A549 (cell line): ENCODE data around the gene UFD1. TPM values are rescaled to one million over a fixed set of nuclear protein-coding genes. Genes with fewer than 3 reads are reported as not detected.

ENCODE experiments used
- ATAC-seq, 2 experiments: fragments of 200-7000 bp in 1 of 2; fragments of >200 bp in 1 of 2; cut with Nextera tagmentation in 1 of 2; cut with Tn5 transposase in 1 of 2; 3 replicates each; pipeline versions ENCODE4 v1.8.0 to v1.9.1; 2018 to 2020; ENCODE audit warnings: mild to moderate bottlenecking in 1 of 2, moderate library complexity in 1 of 2
- CTCF ChIA-PET: fragments of 300-600 bp; sonication (Branson Sonifier 250); formaldehyde crosslinking; extraction: SDS; loops from one replicate; lab custom pipeline; 2021; ENCODE audit warnings: antibody characterized with exemption, inconsistent platforms; lab: Yijun Ruan, JAX
- POLR2A ChIA-PET: fragments of 350-600 bp; formaldehyde crosslinking; extraction: SDS; loops from one replicate; lab custom pipeline; 2021; ENCODE audit warnings: antibody characterized with exemption, inconsistent platforms; lab: Yijun Ruan, JAX
- DNase-seq, 2 experiments: peaks; one replicate each; pipeline versions ENCODE4 v3.0.0 to v3.0.0-alpha.2; 2011 to 2016; ENCODE audit warnings: low read depth in 1 of 2, low spot score in 1 of 2
- FAIRE-seq: peaks from 2 replicates; lab custom pipeline; 2011; peaks lifted over from hg19 to GRCh38; lab: Jason Lieb, UNC
- H3K27ac ChIP-seq, 2 experiments: fragments of >200 bp; sonication (Bioruptor Twin); formaldehyde crosslinking; 3 replicates each; pipeline ENCODE4 v1.5.1; 2016 to 2017
- H3K4me1 ChIP-seq: fragments of >200 bp; sonication (Bioruptor Twin); formaldehyde crosslinking; 3 replicates; pipeline ENCODE4 v1.6.1; 2016
- H3K4me2 ChIP-seq: fragments of >200 bp; sonication (Bioruptor Twin); formaldehyde crosslinking; 3 replicates; pipeline ENCODE4 v1.6.1; 2016
- H3K4me3 ChIP-seq: fragments of >200 bp; sonication (Bioruptor Twin); formaldehyde crosslinking; 3 replicates; pipeline ENCODE4 v1.5.1; 2016
- H3K9me3 ChIP-seq: fragments of >200 bp; sonication (Bioruptor Twin); formaldehyde crosslinking; 3 replicates; pipeline ENCODE4 v1.6.1; 2016
- CBX8 ChIP-seq: fragments of 200-600 bp; sonication (generic); IDR thresholded peaks from 2 replicates; pipeline ENCODE4 v1.6.1; 2016
- CHD4 ChIP-seq: fragments of 200-600 bp; sonication (generic); IDR thresholded peaks from 2 replicates; pipeline ENCODE4 v1.6.1; 2016; ENCODE audit warnings: antibody characterized with exemption, mild to moderate bottlenecking, borderline replicate concordance
- CTCF ChIP-seq: fragments of >200 bp; sonication (Bioruptor Twin); formaldehyde crosslinking; IDR thresholded peaks from 3 replicates; pipeline ENCODE4 v1.5.1; 2016
- E2F6 ChIP-seq: IDR thresholded peaks from 2 replicates; pipeline ENCODE4 v1.6.1; 2012; ENCODE audit warnings: low read depth, borderline replicate concordance
- EHF ChIP-seq: fragments of 250-450 bp; sonication (Bioruptor Pico); IDR thresholded peaks from 2 replicates; pipeline ENCODE4 v1.5.0; 2020; ENCODE audit warnings: mild to moderate bottlenecking
- EP300 ChIP-seq, 2 experiments: fragments of >200 bp; sonication (Bioruptor Twin); formaldehyde crosslinking; IDR thresholded peaks; 2 replicates in 1 of 2; 3 replicates in 1 of 2; pipeline ENCODE4 v1.6.1; 2016 to 2017
- FOSL2 ChIP-seq, 2 experiments: fragments of 450-650 bp in 1 of 2; fragments of >200 bp in 1 of 2; sonication (Bioruptor Twin) in 1 of 2; formaldehyde crosslinking; IDR thresholded peaks; 2 replicates each; pipeline versions ENCODE4 v1.5.0 to v1.6.1; 2016 to 2020; ENCODE audit warnings: mild to moderate bottlenecking in 1 of 2, moderate library complexity in 1 of 2
- HES2 ChIP-seq: fragments of >200 bp; sonication (Bioruptor Twin); formaldehyde crosslinking; IDR thresholded peaks from 2 replicates; pipeline ENCODE4 v1.6.1; 2016
- HOXB13 ChIP-seq: fragments of 250-450 bp; sonication (Bioruptor Pico); IDR thresholded peaks from 2 replicates; pipeline ENCODE4 v1.5.0; 2020; ENCODE audit warnings: low read depth, mild to moderate bottlenecking, moderate library complexity
- JUNB ChIP-seq: fragments of >200 bp; sonication (Bioruptor Twin); formaldehyde crosslinking; IDR thresholded peaks from 2 replicates; pipeline ENCODE4 v1.6.1; 2016
- KDM1A ChIP-seq: fragments of 200-600 bp; sonication (generic); IDR thresholded peaks from 2 replicates; pipeline ENCODE4 v1.6.1; 2016; ENCODE audit warnings: low read depth, mild to moderate bottlenecking
- KDM5A ChIP-seq: fragments of 200-600 bp; sonication (generic); IDR thresholded peaks from 2 replicates; pipeline ENCODE4 v1.6.1; 2016; ENCODE audit warnings: antibody characterized with exemption, mild to moderate bottlenecking
- MAFK ChIP-seq: fragments of 450-650 bp; IDR thresholded peaks from 2 replicates; pipeline ENCODE4 v1.6.1; 2014; ENCODE audit not compliant: partially characterized antibody
- MYC ChIP-seq: IDR thresholded peaks from 2 replicates; pipeline ENCODE4 v1.6.1; 2012; ENCODE audit warnings: mild to moderate bottlenecking, inconsistent platforms, low read length, improper control_type of control experiment, borderline replicate concordance
- NFE2L2 ChIP-seq: fragments of 150-350 bp; conservative IDR thresholded peaks from 2 replicates; pipeline ENCODE4 v1.6.1; 2014; ENCODE audit warnings: low read length
- PBX3 ChIP-seq: IDR thresholded peaks from 2 replicates; pipeline ENCODE4 v1.6.1; 2012
- PHF8 ChIP-seq: fragments of 200-600 bp; sonication (generic); IDR thresholded peaks from 2 replicates; pipeline ENCODE4 v1.6.1; 2016; ENCODE audit warnings: low read depth, mild to moderate bottlenecking, antibody characterized with exemption, moderate library complexity, borderline replicate concordance
- POLR2AphosphoS2 ChIP-seq: conservative IDR thresholded peaks from 2 replicates; pipeline ENCODE4 v1.6.1; 2012; ENCODE audit warnings: low read length, improper control_type of control experiment, inconsistent platforms
- RAD21 ChIP-seq, 2 experiments: fragments of >200 bp in 1 of 2; sonication (Bioruptor Twin) in 1 of 2; formaldehyde crosslinking in 1 of 2; IDR thresholded peaks in 1 of 2; conservative IDR thresholded peaks in 1 of 2; 2 replicates in 1 of 2; 3 replicates in 1 of 2; pipeline ENCODE4 v1.6.1; 2012 to 2018; ENCODE audit warnings: inconsistent platforms in 1 of 2
- RFX5 ChIP-seq: fragments of 450-650 bp; IDR thresholded peaks from 2 replicates; pipeline ENCODE4 v1.7.1; 2014; ENCODE audit warnings: antibody characterized with exemption, mild to moderate bottlenecking, moderate library complexity
- RNF2 ChIP-seq: fragments of 200-600 bp; sonication (generic); IDR thresholded peaks from 2 replicates; pipeline ENCODE4 v1.6.1; 2016; ENCODE audit warnings: low read depth, mild to moderate bottlenecking, antibody characterized with exemption, moderate library complexity, borderline replicate concordance
- SREBF2 ChIP-seq: fragments of 450-650 bp; IDR thresholded peaks from 2 replicates; pipeline ENCODE4 v1.6.1; 2014; ENCODE audit warnings: mild to moderate bottlenecking, moderate library complexity
- TFCP2L1 ChIP-seq: fragments of 250-450 bp; sonication (Bioruptor Pico); IDR thresholded peaks from 2 replicates; pipeline ENCODE4 v1.5.0; 2021; ENCODE audit warnings: mild to moderate bottlenecking
- TP53 ChIP-seq: fragments of 250-450 bp; sonication (Bioruptor Pico); IDR thresholded peaks from 2 replicates; pipeline ENCODE4 v1.5.0; 2021; ENCODE audit warnings: mild to moderate bottlenecking, moderate library complexity
- ZSCAN20 ChIP-seq: fragments of 250-450 bp; sonication (Bioruptor Pico); IDR thresholded peaks from 2 replicates; pipeline ENCODE4 v1.8.0; 2022; ENCODE audit warnings: mild to moderate bottlenecking, moderate library complexity
- WGBS: methylation state at CpG from one replicate; pipeline ENCODE4 v1.1.6; 2017; ENCODE audit errors: missing lambda C conversion rate; 5-methylcytosine and 5-hydroxymethylcytosine counted together
- polyA plus RNA-seq, 4 experiments: library from polyadenylated mRNA; depleted of rRNA in 3 of 4; stranded (reverse); fragments of >200 nt; fragmentation: RNase III in 1 of 4; extraction: RNeasy Plus Mini Kit Qiagen cat#74134 plus additional on column Dnase treatment in 1 of 4; gene quantifications; 2 replicates in 3 of 4; 3 replicates in 1 of 4; pipeline ENCODE4 v1.2.3, GENCODE V29; 2011 to 2017

UFD1 gene
- polyA plus RNA-seq, 2 of the 4 experiments (the other 2 are of a cell fraction), result 95.4 to 96.1 TPM

- DNase-seq (no peak), ATAC-seq (no peak), FAIRE-seq (no peak)
- Histone ChIP-seq H3K4me2 (no peak overlapping the region), H3K4me1 (no peaks in the 10 kb centered on the region), H3K27ac (no peak overlapping the region), H3K4me3 (no peak overlapping the region), H3K9me3 (no peaks in the 10 kb centered on the region)
- ChIA-PET POLR2A (no interaction called here), CTCF (interaction anchor here (0.5 to 1.3 kb wide), 3 partner anchors 11 to 229 kb away, joined by 3 read pairs; no protein-coding TSS in a partner anchor)
- TF ChIP-seq MYC (no peak), SREBF2 (no peak), ZSCAN20 (CRISPR knock-in tag) (no peak), NFE2L2 (no peak), TP53 (no peak), PBX3 (no peak), KDM5A (no peak), TFCP2L1 (CRISPR knock-in tag) (no peak), RFX5 (no peak), CBX8 (no peak), HES2 (no peak), RAD21 (conservative IDR thresholded peaks at IDR 0.05 in 1 of 2, IDR thresholded peaks at IDR 0.05 in 1 of 2) (no peak)
- WGBS, result 95% methylated on average over 1 of the region's 1 CpG
Observed at GRCh38 chr22:19464546-19464945, 14.4 kb downstream of the UFD1 start.

- Histone ChIP-seq H3K9me3 (no peaks in the 10 kb centered on the region), H3K4me1 (no peaks in the 10 kb centered on the region), H3K27ac (no peak overlapping the region), H3K4me2 (no peak overlapping the region), H3K4me3 (no peak overlapping the region)
- ChIA-PET CTCF (interaction anchor here (0.6 to 1.3 kb wide), 5 partner anchors 9 to 17 kb away, joined by 3 read pairs; no protein-coding TSS in a partner anchor), POLR2A (no interaction called here)
- FAIRE-seq (no peak), DNase-seq (no peak), ATAC-seq (no peak)
- WGBS, result 82% methylated on average over 7 of the region's 7 CpGs
- TF ChIP-seq JUNB, result no peak
- TF ChIP-seq RNF2, result no peak
- no peak for TF ChIP-seq ZSCAN20 (CRISPR knock-in tag)
- no peak for TF ChIP-seq PHF8
- no peak for TF ChIP-seq EP300 (IDR thresholded peaks at IDR 0.05)
Observed at GRCh38 chr22:19463491-19464469, 15.2 kb downstream of the UFD1 start.

- no peak for TF ChIP-seq NFE2L2
- ChIA-PET CTCF (interaction anchor here (0.6 to 0.9 kb wide), 2 partner anchors 10 to 16 kb away, joined by 3 read pairs; no protein-coding TSS in a partner anchor), POLR2A (no interaction called here)
- WGBS, result 96% methylated on average over 1 of the region's 1 CpG
- FAIRE-seq (no peak), ATAC-seq (no peak), DNase-seq (no peak)
- H3K9me3 ChIP-seq, result no peaks in the 10 kb centered on the region
- H3K4me1 ChIP-seq, result no peaks in the 10 kb centered on the region
- no peak overlapping the region for H3K27ac ChIP-seq
- no peak overlapping the region for H3K4me2 ChIP-seq
- H3K4me3 ChIP-seq, result no peak overlapping the region
Observed at GRCh38 chr22:19463008-19463407, 16.0 kb downstream of the UFD1 start.

GRCh38 chr22:19461506-19461905 lies 17.5 kb downstream of the UFD1 start:
- H3K27ac ChIP-seq, result no peak overlapping the region
- WGBS, result 95% methylated on average over 1 of the region's 1 CpG
- FAIRE-seq, result no peak
- TF ChIP-seq POLR2AphosphoS2 (no peak), E2F6 (no peak), CHD4 (no peak), ZSCAN20 (CRISPR knock-in tag) (no peak), HOXB13 (CRISPR knock-in tag) (no peak), KDM5A (no peak), JUNB (no peak), MAFK (no peak), FOSL2 (IDR thresholded peaks at IDR 0.05) (no peak), FOSL2 (CRISPR knock-in tag; IDR thresholded peaks at IDR 0.05) (no peak), EHF (CRISPR knock-in tag) (no peak), KDM1A (no peak), CTCF (no peak)

More at GRCh38 chr22:19461506-19461905, 17.5 kb downstream of the UFD1 start:
- H3K4me3 ChIP-seq, result no peak overlapping the region
- H3K4me1 ChIP-seq, result no peaks in the 10 kb centered on the region
- POLR2A ChIA-PET, result interaction anchor here (1.3 kb wide), 1 partner anchor 14 kb away, joined by 3 read pairs; the partner anchor contains the start of gene C22orf39
- CTCF ChIA-PET, result no interaction called here
- H3K9me3 ChIP-seq, result no peaks in the 10 kb centered on the region
- H3K4me2 ChIP-seq, result no peak overlapping the region
- ATAC-seq (no peak), DNase-seq (no peak)
